Mononuclear cell (primary cell): ENCODE measurements around the gene KREMEN1. TPM values are rescaled to one million over a fixed set of nuclear protein-coding genes. Genes with fewer than 3 reads are reported as not detected.

ENCODE experiments used
- H3K27me3 ChIP-seq: 2 replicates; pipeline ENCODE4 v1.6.0; 2011; ENCODE audit warnings: low read length, control low read depth; ENCODE audit not compliant: insufficient read depth
- H3K4me1 ChIP-seq: 2 replicates; pipeline ENCODE4 v1.5.1; 2011; ENCODE audit warnings: mild to moderate bottlenecking, low read length, control low read depth; ENCODE audit not compliant: insufficient read depth
- H3K4me3 ChIP-seq: 2 replicates; pipeline ENCODE4 v1.5.1; 2011; ENCODE audit warnings: mild to moderate bottlenecking, low read length, moderate library complexity
- H3K9me3 ChIP-seq: 2 replicates; pipeline ENCODE4 v1.5.1; 2011; ENCODE audit warnings: low read depth, mild to moderate bottlenecking, control low read depth, low read length
- total RNA-seq: library from RNA; depleted of rRNA; stranded (reverse); fragments of >200 nt; gene quantifications from one replicate; pipeline ENCODE4 v1.2.3, GENCODE V29; 2012

Gene KREMEN1
- total RNA-seq, 1 donor, result 0.42 TPM

- Histone ChIP-seq H3K4me3 (no peak overlapping the region), H3K27me3 (no peaks in the 10 kb centered on the region), H3K9me3 (no peaks in the 10 kb centered on the region), H3K4me1 (no peaks in the 10 kb centered on the region)
Observed at GRCh38 chr22:29136782-29137700, 64.2 kb downstream of the KREMEN1 start.

- Histone ChIP-seq H3K4me1 (no peaks in the 10 kb centered on the region), H3K4me3 (no peak overlapping the region), H3K27me3 (no peaks in the 10 kb centered on the region), H3K9me3 (no peaks in the 10 kb centered on the region)
Observed at GRCh38 chr22:29138556-29139305, 65.9 kb downstream of the KREMEN1 start.

- no peak overlapping the region for H3K4me3 ChIP-seq
- H3K4me1 ChIP-seq, result no peaks in the 10 kb centered on the region
- H3K27me3 ChIP-seq, result no peaks in the 10 kb centered on the region
- no peaks in the 10 kb centered on the region for H3K9me3 ChIP-seq
Observed at GRCh38 chr22:29139965-29140782, 67.3 kb downstream of the KREMEN1 start.

- H3K9me3 ChIP-seq, result no peaks in the 10 kb centered on the region
- no peaks in the 10 kb centered on the region for H3K27me3 ChIP-seq
- H3K4me3 ChIP-seq, result no peak overlapping the region
- no peaks in the 10 kb centered on the region for H3K4me1 ChIP-seq
Observed at GRCh38 chr22:29141078-29141688, 68.3 kb downstream of the KREMEN1 start.

- H3K9me3 ChIP-seq, result no peaks in the 10 kb centered on the region
- H3K4me1 ChIP-seq, result no peaks in the 10 kb centered on the region
- no peak overlapping the region for H3K4me3 ChIP-seq
Observed at GRCh38 chr22:29142116-29142515, 69.3 kb downstream of the KREMEN1 start.

GRCh38 chr22:29143941-29144785 lies 71.3 kb downstream of the KREMEN1 start:
- Histone ChIP-seq H3K4me1 (no peaks in the 10 kb centered on the region), H3K27me3 (no peaks in the 10 kb centered on the region), H3K9me3 (no peaks in the 10 kb centered on the region), H3K4me3 (no peak overlapping the region)

More at GRCh38 chr22:29142116-29142515, 69.3 kb downstream of the KREMEN1 start:
- no peaks in the 10 kb centered on the region for H3K27me3 ChIP-seq

- no peaks in the 10 kb centered on the region for H3K9me3 ChIP-seq
- H3K4me1 ChIP-seq, result no peaks in the 10 kb centered on the region
- H3K4me3 ChIP-seq, result no peak overlapping the region
- no peaks in the 10 kb centered on the region for H3K27me3 ChIP-seq
Observed at GRCh38 chr22:29144786-29145160, 71.9 kb downstream of the KREMEN1 start.

- Histone ChIP-seq H3K27me3 (no peaks in the 10 kb centered on the region), H3K4me1 (no peaks in the 10 kb centered on the region), H3K9me3 (no peaks in the 10 kb centered on the region), H3K4me3 (no peak overlapping the region)
Observed at GRCh38 chr22:29145321-29146072, 72.7 kb downstream of the KREMEN1 start.

- Histone ChIP-seq H3K4me3 (no peak overlapping the region), H3K4me1 (no peaks in the 10 kb centered on the region), H3K27me3 (no peaks in the 10 kb centered on the region), H3K9me3 (no peaks in the 10 kb centered on the region)
Observed at GRCh38 chr22:29146091-29146560, 73.3 kb downstream of the KREMEN1 start.

GRCh38 chr22:29146771-29147170 lies 73.9 kb downstream of the KREMEN1 start:
- Histone ChIP-seq H3K27me3 (no peaks in the 10 kb centered on the region), H3K4me1 (no peaks in the 10 kb centered on the region), H3K9me3 (no peaks in the 10 kb centered on the region), H3K4me3 (no peak overlapping the region)

GRCh38 chr22:29147331-29147899 lies 74.6 kb downstream of the KREMEN1 start:
- Histone ChIP-seq H3K4me1 (peaks cover 5% of the 10 kb centered on the region), H3K9me3 (no peaks in the 10 kb centered on the region), H3K27me3 (no peaks in the 10 kb centered on the region), H3K4me3 (no peak overlapping the region)

- H3K27me3 ChIP-seq, result no peaks in the 10 kb centered on the region
- peaks cover 11% of the 10 kb centered on the region for H3K4me1 ChIP-seq
- no peak overlapping the region for H3K4me3 ChIP-seq
- H3K9me3 ChIP-seq, result no peaks in the 10 kb centered on the region
Observed at GRCh38 chr22:29148036-29148435, 75.2 kb downstream of the KREMEN1 start.

- Histone ChIP-seq H3K9me3 (no peaks in the 10 kb centered on the region), H3K27me3 (no peaks in the 10 kb centered on the region), H3K4me1 (peaks cover 16% of the 10 kb centered on the region), H3K4me3 (no peak overlapping the region)
Observed at GRCh38 chr22:29148826-29149225, 76.0 kb downstream of the KREMEN1 start.
